LNCAP (cell line): ENCODE data around the gene TRNP1.

ENCODE experiments used
- TF ChIP-seq, protein P1 (sequence below): fragments of 450-650 bp; IDR thresholded peaks from 2 replicates; pipeline ENCODE4 v1.5.1; 2017; ENCODE audit warnings: mild to moderate bottlenecking

The TRNP1 gene

DNA sequence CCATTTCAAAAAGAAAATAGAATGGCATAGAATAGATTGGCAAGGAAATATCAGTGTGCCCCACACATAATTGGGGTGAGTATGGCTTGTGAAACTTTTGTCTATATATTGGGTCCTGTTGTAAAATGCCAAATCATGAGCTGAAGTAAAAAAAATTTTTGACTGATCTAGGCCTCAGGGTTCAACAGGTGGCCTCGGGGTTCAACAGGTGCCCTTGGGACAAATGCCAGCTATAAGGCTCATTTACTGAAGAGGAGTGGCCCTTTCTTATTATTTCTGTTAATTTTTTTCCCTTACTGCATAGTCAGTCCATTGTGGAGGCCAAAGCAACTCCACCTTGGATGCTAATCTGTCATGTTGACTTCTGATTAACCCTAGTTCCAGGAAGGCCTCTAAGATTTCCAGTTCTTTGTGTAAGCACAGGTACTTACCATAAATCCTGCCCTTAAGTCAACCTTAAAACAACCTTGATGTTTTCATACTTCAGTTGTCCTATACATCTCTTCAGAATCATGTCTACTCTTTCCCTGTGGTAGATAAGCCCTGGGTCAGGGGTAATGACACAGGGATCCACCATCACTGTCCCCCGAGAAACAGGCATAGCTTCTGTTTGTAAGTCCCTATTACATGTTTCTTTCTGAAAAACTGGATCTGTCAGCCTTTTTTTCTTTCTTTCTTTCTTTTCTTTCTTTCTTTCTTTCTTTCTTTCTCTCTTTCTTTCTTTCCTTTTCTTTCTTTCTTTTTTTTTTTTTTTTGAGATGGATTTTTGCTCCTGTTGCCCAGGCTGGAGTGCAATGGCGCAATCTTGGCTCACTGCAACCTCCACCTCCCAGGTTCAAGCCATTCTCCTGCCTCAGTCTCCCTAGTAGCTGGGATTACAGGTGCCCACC, 16.6 kb upstream of the TRNP1 start:
- TF ChIP-seq, protein P1, sequence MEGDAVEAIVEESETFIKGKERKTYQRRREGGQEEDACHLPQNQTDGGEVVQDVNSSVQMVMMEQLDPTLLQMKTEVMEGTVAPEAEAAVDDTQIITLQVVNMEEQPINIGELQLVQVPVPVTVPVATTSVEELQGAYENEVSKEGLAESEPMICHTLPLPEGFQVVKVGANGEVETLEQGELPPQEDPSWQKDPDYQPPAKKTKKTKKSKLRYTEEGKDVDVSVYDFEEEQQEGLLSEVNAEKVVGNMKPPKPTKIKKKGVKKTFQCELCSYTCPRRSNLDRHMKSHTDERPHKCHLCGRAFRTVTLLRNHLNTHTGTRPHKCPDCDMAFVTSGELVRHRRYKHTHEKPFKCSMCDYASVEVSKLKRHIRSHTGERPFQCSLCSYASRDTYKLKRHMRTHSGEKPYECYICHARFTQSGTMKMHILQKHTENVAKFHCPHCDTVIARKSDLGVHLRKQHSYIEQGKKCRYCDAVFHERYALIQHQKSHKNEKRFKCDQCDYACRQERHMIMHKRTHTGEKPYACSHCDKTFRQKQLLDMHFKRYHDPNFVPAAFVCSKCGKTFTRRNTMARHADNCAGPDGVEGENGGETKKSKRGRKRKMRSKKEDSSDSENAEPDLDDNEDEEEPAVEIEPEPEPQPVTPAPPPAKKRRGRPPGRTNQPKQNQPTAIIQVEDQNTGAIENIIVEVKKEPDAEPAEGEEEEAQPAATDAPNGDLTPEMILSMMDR, result no peak

DNA sequence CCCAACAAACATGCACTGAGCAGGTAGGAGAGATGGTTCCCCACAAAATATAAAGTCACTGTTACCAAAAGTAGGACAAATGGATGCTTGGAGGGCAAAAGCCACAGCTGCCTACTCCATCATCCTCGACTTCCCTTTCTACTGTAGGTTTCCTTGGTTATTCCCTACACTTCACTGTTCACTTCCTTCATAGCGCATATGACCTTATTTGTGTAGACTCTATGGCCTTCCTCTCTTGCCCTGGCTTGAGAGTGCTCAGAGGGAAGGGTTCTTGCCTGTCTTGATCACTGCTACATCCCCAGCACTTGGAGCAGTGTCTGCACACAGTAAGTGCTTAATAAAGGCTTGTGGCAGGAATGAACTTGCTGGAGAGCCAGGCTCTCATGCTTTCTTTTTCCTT, 14.6 kb upstream of the TRNP1 start:
- TF ChIP-seq, protein P1, result no peak

DNA sequence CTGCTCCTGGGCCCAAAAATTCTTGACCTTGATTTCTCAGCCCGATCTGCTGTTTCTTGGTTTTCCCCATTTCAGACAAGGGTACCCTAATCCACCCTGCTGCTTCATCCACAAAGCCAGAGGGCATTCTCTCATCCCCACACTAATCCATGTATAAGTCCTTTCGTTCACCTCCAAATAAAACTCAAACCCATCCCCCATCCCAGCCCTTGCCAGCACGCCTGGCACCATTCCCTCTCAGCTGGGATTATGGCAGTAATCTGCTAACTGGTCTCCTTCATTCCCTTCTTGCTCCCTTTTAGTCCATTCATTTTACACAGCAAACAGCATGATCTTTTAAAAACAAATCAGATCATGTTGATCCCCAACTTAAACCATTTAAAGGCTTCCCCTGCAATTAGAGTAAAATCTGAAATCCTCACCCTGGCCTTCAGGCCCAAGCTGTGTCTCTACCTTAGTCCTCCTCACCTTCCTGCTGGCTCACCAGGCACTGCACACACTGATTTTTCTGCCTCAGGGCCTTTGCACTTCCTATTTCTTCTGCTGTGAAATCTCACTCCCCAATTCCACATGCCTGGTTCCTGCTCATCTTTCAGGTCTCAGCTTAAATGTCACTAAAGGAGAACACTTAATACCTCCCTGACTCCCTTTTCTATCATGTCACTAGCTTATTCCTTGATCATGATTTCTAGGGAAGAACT, 12.2 kb upstream of the TRNP1 start:
- TF ChIP-seq, protein P1, result no peak

DNA sequence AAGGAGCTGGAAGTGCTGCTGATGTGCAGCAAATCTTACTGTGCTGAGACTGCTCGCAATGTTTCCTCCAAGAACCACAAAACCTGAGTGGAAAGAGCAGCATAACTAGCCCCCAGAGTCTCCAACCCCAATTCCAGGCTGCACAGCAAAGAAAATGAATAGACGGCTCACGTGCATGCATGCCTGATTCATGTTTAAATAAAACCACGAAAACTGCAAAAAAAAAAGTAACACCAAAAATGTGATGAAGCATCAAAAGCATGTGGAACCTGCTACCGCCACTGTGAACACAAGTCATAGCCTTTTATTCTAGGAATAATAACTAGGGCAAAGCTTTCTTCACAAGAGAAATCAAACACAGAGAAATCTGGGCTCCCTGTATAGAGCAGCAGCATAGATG, 9.6 kb upstream of the TRNP1 start:
- TF ChIP-seq, protein P1, result no peak

DNA sequence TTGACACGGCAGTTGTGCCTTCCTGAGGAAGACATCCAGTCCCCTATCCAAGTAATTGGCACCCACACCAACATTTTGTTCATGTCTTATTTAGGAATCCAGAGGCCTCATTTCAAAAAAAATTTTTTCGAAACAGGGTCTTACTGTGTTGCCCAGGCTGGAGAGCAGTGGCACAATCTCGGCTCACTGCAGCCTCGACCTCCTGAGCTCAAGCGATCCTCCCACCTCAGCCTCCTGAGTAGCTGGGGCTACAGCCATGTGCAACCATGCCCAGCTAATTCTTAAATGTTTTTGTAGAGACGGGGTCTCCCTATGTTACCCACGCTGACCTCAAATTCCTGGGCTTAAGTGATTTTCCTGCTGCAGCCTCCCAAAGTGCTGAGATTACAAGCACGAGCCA, 9.2 kb upstream of the TRNP1 start:
- TF ChIP-seq, protein P1, result no peak

DNA sequence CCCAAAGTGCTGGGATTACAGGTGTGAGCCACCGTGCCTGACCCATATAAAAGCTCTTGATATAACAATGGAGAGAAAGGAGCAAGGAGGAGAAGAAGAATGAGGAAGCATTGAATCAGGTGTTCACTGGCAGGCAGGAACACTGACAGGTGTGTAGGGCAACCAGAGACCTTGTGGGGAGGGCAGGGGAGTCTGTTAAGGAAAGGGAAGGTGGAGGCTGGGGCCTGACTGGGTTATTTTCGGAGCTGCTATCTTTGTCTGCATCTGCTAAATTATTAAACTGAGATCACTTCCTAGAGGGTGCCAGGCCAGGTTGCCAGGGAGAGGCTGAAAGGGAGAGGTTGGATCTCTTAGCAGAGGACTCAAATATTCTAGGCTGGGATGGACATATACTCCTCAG, 6.8 kb upstream of the TRNP1 start:
- TF ChIP-seq, protein P1, result no peak

DNA sequence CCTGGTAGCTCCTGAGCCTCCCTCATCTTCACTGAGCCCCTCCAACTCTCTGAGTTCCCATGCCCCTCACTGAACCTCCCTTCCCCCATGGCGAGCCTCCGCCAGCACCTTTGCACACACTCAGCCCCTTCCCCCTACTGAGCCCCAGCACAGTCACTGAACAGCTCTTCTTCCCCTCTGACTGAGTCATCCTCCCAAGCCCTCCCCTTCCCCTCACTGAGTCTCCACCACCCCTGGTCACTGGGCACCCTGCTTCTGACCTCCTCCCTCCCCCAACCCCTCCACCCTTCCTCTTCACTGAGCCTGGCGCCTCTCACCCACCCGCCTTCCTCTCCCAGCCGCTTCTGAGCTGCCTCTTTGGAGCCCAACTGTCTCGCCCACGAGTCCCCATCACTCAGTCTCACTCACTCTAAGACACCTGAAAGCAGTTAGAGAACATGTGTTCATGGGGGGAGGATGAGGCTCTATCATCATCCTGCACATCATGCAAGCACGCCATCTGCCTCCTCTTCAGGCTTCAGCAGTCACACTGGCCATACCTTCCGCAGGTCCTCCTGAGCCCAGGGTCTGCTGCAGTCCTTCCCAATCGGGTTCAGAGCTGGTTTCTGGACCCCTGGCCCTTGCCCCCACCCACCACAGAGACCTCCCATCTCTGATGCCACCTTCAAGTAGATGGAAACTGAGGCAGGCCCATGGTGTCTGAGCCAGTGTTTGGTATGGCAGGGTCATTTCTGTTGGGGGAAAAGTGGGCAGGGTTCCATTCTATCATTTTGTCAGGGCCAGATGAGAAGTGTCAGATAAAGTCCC, 2.0 kb upstream of the TRNP1 start:
- TF ChIP-seq, protein P1, result no peak
